SK-N-SH (cell line): Measurements from ENCODE around the gene SNX12. TPM values are rescaled to one million over a fixed set of nuclear protein-coding genes. Genes with fewer than 3 reads are reported as not detected.

Source experiments
- CTCF ChIA-PET: fragments of 300-600, 350-600 bp; formaldehyde crosslinking; extraction: SDS; loops from one replicate; lab custom pipeline; 2021; lab: Yijun Ruan, JAX
- POLR2A ChIA-PET: fragments of 350-600 bp; sonication (Branson Sonifier 250); formaldehyde crosslinking; extraction: SDS; loops from one replicate; lab custom pipeline; 2020; ENCODE audit warnings: antibody characterized with exemption, inconsistent platforms; lab: Yijun Ruan, JAX
- DNase-seq: peaks from one replicate; pipeline ENCODE4 v3.0.0; 2012
- H2AFZ ChIP-seq: fragments of 200-600 bp; sonication (generic); 2 replicates; pipeline ENCODE4 v1.8.1; 2016; ENCODE audit warnings: antibody characterized with exemption, mild to moderate bottlenecking, low read depth
- H3F3A ChIP-seq: fragments of 200-600 bp; sonication (generic); replicated peaks from 2 replicates; pipeline ENCODE3; 2016; ENCODE audit warnings: antibody characterized with exemption, mild to moderate bottlenecking; ENCODE audit not compliant: insufficient read depth
- H3K27ac ChIP-seq, 2 experiments: fragments of 200-500 bp in 1 of 2; fragments of 200-600 bp in 1 of 2; sonication (Bioruptor generic) in 1 of 2; sonication (generic), shearing (Covaris generic) in 1 of 2; 2 replicates each; pipeline versions ENCODE4 v1.5.1 to v1.6.1; 2014 to 2016; ENCODE audit warnings: low read depth in 2 of 2, inconsistent platforms in 1 of 2, low read length in 1 of 2, mild to moderate bottlenecking in 1 of 2, mixed read lengths in 1 of 2
- H3K27me3 ChIP-seq: fragments of 200-600 bp; sonication (generic), shearing (Covaris generic); 2 replicates; pipeline ENCODE4 v1.6.1; 2016; ENCODE audit warnings: mixed run types; ENCODE audit not compliant: insufficient read depth
- H3K36me3 ChIP-seq, 2 experiments: fragments of 200-500 bp in 1 of 2; fragments of 200-600 bp in 1 of 2; sonication (Bioruptor generic) in 1 of 2; sonication (generic) in 1 of 2; replicated peaks in 1 of 2; 2 replicates each; pipeline versions ENCODE3 to v1.5.1; 2014 to 2016; ENCODE audit warnings: low read length in 1 of 2, mild to moderate bottlenecking in 1 of 2; ENCODE audit not compliant: insufficient read depth in 2 of 2, control insufficient read depth in 1 of 2
- H3K4me1 ChIP-seq, 2 experiments: fragments of 200-500 bp in 1 of 2; fragments of 200-600 bp in 1 of 2; sonication (Bioruptor generic) in 1 of 2; sonication (generic), shearing (Covaris generic) in 1 of 2; 2 replicates each; pipeline versions ENCODE4 v1.5.1 to v1.6.1; 2014 to 2016; ENCODE audit warnings: low read depth in 1 of 2, low read length in 1 of 2, mixed run types in 1 of 2; ENCODE audit not compliant: insufficient read depth in 2 of 2, control insufficient read depth in 1 of 2
- H3K4me2 ChIP-seq: fragments of 200-600 bp; sonication (generic), shearing (Covaris generic); 2 replicates; pipeline ENCODE4 v1.6.1; 2017; ENCODE audit warnings: mixed run types
- H3K4me3 ChIP-seq, 2 experiments: fragments of 200-500 bp in 1 of 2; fragments of 200-600 bp in 1 of 2; sonication (Bioruptor generic) in 1 of 2; sonication (generic), shearing (Covaris generic) in 1 of 2; 2 replicates each; pipeline versions ENCODE4 v1.5.1 to v1.8.1; 2014 to 2016; ENCODE audit warnings: low read depth in 2 of 2, inconsistent platforms in 1 of 2, low read length in 1 of 2, mild to moderate bottlenecking in 1 of 2, mixed read lengths in 1 of 2, moderate library complexity in 1 of 2
- H3K79me2 ChIP-seq: fragments of 200-600 bp; sonication (generic); 2 replicates; pipeline ENCODE4 v1.8.1; 2017; ENCODE audit warnings: mild to moderate bottlenecking; ENCODE audit not compliant: insufficient read depth
- H3K9ac ChIP-seq: fragments of 200-600 bp; sonication (generic); 2 replicates; pipeline ENCODE4 v1.6.1; 2017; ENCODE audit warnings: mixed run types
- H3K9me2 ChIP-seq: fragments of 200-600 bp; sonication (generic); 2 replicates; pipeline ENCODE4 v1.6.1; 2017; ENCODE audit warnings: mixed run types
- H3K9me3 ChIP-seq: fragments of 200-600 bp; sonication (generic); 2 replicates; pipeline ENCODE4 v1.6.1; 2017; ENCODE audit warnings: mixed run types, mild to moderate bottlenecking, moderate library complexity
- H4K20me1 ChIP-seq: fragments of 200-600 bp; sonication (generic); 2 replicates; pipeline ENCODE4 v1.6.1; 2017; ENCODE audit warnings: mild to moderate bottlenecking, mixed run types; ENCODE audit not compliant: insufficient read depth
- CHD2 ChIP-seq: fragments of 150-350 bp; IDR thresholded peaks from 2 replicates; pipeline ENCODE4 v1.6.1; 2018; ENCODE audit warnings: low read length; ENCODE audit not compliant: partially characterized antibody
- CTCF ChIP-seq: fragments of 200-600 bp; sonication (generic); IDR thresholded peaks from 2 replicates; pipeline ENCODE4 v1.6.1; 2017; ENCODE audit warnings: antibody characterized with exemption, mild to moderate bottlenecking, moderate library complexity
- EZH2phosphoT487 ChIP-seq: fragments of 200-600 bp; sonication (generic); IDR thresholded peaks from 2 replicates; pipeline ENCODE4 v1.6.1; 2017; ENCODE audit warnings: low read depth, mixed run types, mild to moderate bottlenecking, antibody characterized with exemption, moderate library complexity, borderline replicate concordance
- FOSL2 ChIP-seq: IDR thresholded peaks from 2 replicates; pipeline ENCODE4 v1.4.0; 2012; ENCODE audit warnings: low read depth, mild to moderate bottlenecking, moderate library complexity, borderline replicate concordance
- FOXJ3 ChIP-seq: sonication (generic); formaldehyde crosslinking; IDR thresholded peaks from 2 replicates; pipeline ENCODE4 v1.5.1; 2020; ENCODE audit warnings: mild to moderate bottlenecking, missing genetic modification reagents
- GABPA ChIP-seq: IDR thresholded peaks from 2 replicates; pipeline ENCODE4 v1.4.0; 2012; ENCODE audit warnings: low read depth, mild to moderate bottlenecking
- GATA2 ChIP-seq: sonication (generic); formaldehyde crosslinking; IDR thresholded peaks from 2 replicates; pipeline ENCODE4 v1.5.0; 2020; ENCODE audit warnings: mild to moderate bottlenecking, missing genetic modification reagents
- IRF3 ChIP-seq: fragments of 150-350 bp; IDR thresholded peaks from 2 replicates; pipeline ENCODE4 v1.6.1; 2016; ENCODE audit warnings: mild to moderate bottlenecking, low read depth, low read length
- JUND ChIP-seq: IDR thresholded peaks from 2 replicates; pipeline ENCODE4 v1.4.0; 2012
- MXI1 ChIP-seq: IDR thresholded peaks from 2 replicates; pipeline ENCODE4 v1.6.1; 2012; ENCODE audit warnings: mild to moderate bottlenecking, low read depth, low read length, improper control_type of control experiment
- PBX3 ChIP-seq: IDR thresholded peaks from 2 replicates; pipeline ENCODE4; 2012
- POLR2AphosphoS5 ChIP-seq: IDR thresholded peaks from 2 replicates; pipeline ENCODE4 v1.6.1; 2012; ENCODE audit warnings: low read depth, low read length
- RAD21 ChIP-seq: IDR thresholded peaks from 2 replicates; pipeline ENCODE4 v1.6.1; 2012; ENCODE audit warnings: mild to moderate bottlenecking, low read length
- RCOR1 ChIP-seq: fragments of 150-350 bp; IDR thresholded peaks from 2 replicates; pipeline ENCODE4 v1.6.1; 2017; ENCODE audit warnings: antibody characterized with exemption, low read length
- RFX5 ChIP-seq: IDR thresholded peaks from 2 replicates; pipeline ENCODE4 v1.6.1; 2012; ENCODE audit warnings: mild to moderate bottlenecking, improper control_type of control experiment, low read length
- RXRA ChIP-seq: IDR thresholded peaks from 2 replicates; pipeline ENCODE4 v1.4.0; 2012; ENCODE audit warnings: low read depth, mild to moderate bottlenecking, borderline replicate concordance
- SMC3 ChIP-seq: IDR thresholded peaks from 2 replicates; pipeline ENCODE4 v1.6.1; 2012; ENCODE audit warnings: low read depth, low read length, improper control_type of control experiment
- TCF12 ChIP-seq: IDR thresholded peaks from 2 replicates; pipeline ENCODE4 v1.4.0; 2012
- TEAD4 ChIP-seq: IDR thresholded peaks from 2 replicates; pipeline ENCODE4 v1.4.0; 2012; ENCODE audit warnings: mild to moderate bottlenecking, borderline replicate concordance; ENCODE audit not compliant: insufficient read depth
- USF1 ChIP-seq: IDR thresholded peaks from 2 replicates; pipeline ENCODE4 v1.4.0; 2012; ENCODE audit warnings: low read depth, borderline replicate concordance
- USF2 ChIP-seq: fragments of 150-350 bp; IDR thresholded peaks from 2 replicates; pipeline ENCODE4 v1.6.1; 2017; ENCODE audit warnings: antibody characterized with exemption, low read length, low read depth, borderline replicate concordance
- YY1 ChIP-seq: IDR thresholded peaks from 2 replicates; pipeline ENCODE4 v1.4.0; 2012; ENCODE audit warnings: low read depth, mild to moderate bottlenecking
- WGBS: methylation state at CpG from one replicate; pipeline ENCODE4 v1.1.6; 2017; ENCODE audit warnings: low lambda C conversion rate; 5-methylcytosine and 5-hydroxymethylcytosine counted together
- polyA plus RNA-seq, 3 experiments: library from polyadenylated mRNA; depleted of rRNA; stranded (reverse); fragments of >200 nt; gene quantifications; 2 replicates each; pipeline ENCODE4 v1.2.3, GENCODE V29; 2012

SNX12 gene
- polyA plus RNA-seq, 1 of the 3 experiments (the other 2 are of a cell fraction) = 39.8 TPM

- Histone ChIP-seq H3K9me3 (no peaks in the 10 kb centered on the region), H3K4me3 (no peak overlapping the region), H3K27ac (no peak overlapping the region), H3K4me1 (peaks cover 0 to 9% of the 10 kb centered on the region in 2 experiments; a peak in 1 of 4 replicates), H3K4me2 (no peak overlapping the region), H4K20me1 (no peaks in the 10 kb centered on the region), H3K27me3 (no peaks in the 10 kb centered on the region; the same call in 1 of the 2 replicates), H2AFZ (no peak overlapping the region), H3K79me2 (no peaks in the 10 kb centered on the region), H3F3A (no peaks in the 10 kb centered on the region), H3K9ac (no peak overlapping the region), H3K9me2 (no peaks in the 10 kb centered on the region), H3K36me3 (no peaks in the 10 kb centered on the region)
- POLR2A ChIA-PET = no interaction called here
- DNase-seq = no peak
- 55% methylated on average over 6 of the region's 6 CpGs for WGBS
- TF ChIP-seq EZH2phosphoT487 (no peak), IRF3 (no peak), CHD2 (no peak), RXRA (no peak), TEAD4 (no peak), YY1 (no peak), POLR2AphosphoS5 (no peak), FOXJ3 (CRISPR knock-in tag) (no peak), USF2 (no peak), RFX5 (no peak), TCF12 (no peak), PBX3 (no peak), SMC3 (no peak), MXI1 (no peak), GABPA (no peak), RCOR1 (no peak)
- CTCF ChIA-PET = no interaction called here
Measured at GRCh38 chrX:71109051-71109450, 40.9 kb upstream of the SNX12 start.

GRCh38 chrX:71107762-71108360 is 39.7 kb upstream of the SNX12 start:
- no peak overlapping the region for H3K9ac ChIP-seq
- POLR2A ChIA-PET = no interaction called here
- CTCF ChIA-PET = interaction anchor here (0.8 kb wide), 1 partner anchor 39 kb away, joined by 5 read pairs; no protein-coding TSS in a partner anchor

More at GRCh38 chrX:71107762-71108360, 39.7 kb upstream of the SNX12 start:
- Histone ChIP-seq H4K20me1 (no peaks in the 10 kb centered on the region), H3K79me2 (no peaks in the 10 kb centered on the region), H3K36me3 (no peaks in the 10 kb centered on the region), H3K4me2 (no peak overlapping the region), H3F3A (no peaks in the 10 kb centered on the region), H3K4me3 (no peak overlapping the region), H3K9me3 (no peaks in the 10 kb centered on the region), H3K4me1 (peaks cover 0 to 20% of the 10 kb centered on the region in 2 experiments; a peak in 1 of 4 replicates), H3K27me3 (no peaks in the 10 kb centered on the region; the same call in 1 of the 2 replicates), H2AFZ (no peak overlapping the region), H3K27ac (no peak overlapping the region), H3K9me2 (no peaks in the 10 kb centered on the region)
- 27% methylated on average over 8 of the region's 9 CpGs for WGBS
- TF ChIP-seq RFX5 (no peak), USF1 (no peak), PBX3 (no peak), RAD21 (no peak), RXRA (no peak), GATA2 (CRISPR knock-in tag) (no peak), GABPA (no peak), JUND (no peak), SMC3 (no peak), CTCF (no peak), FOSL2 (no peak)
- no peak for DNase-seq
